Coronary artery (tissue), 2 donors: ENCODE data around the gene TTC21A.

Experiments used
- DNase-seq: peaks from one replicate; pipeline ENCODE4 v3.0.0-alpha.2; 2017; ENCODE audit warnings: low spot score
- H3K27ac ChIP-seq, 2 donors: fragments of 200-600 bp; sonication (generic); one replicate each; pipeline ENCODE4 v1.5.1; 2016 to 2019
- H3K4me3 ChIP-seq: fragments of 200-600 bp; sonication (generic); 2 replicates; pipeline ENCODE4 v1.5.1; 2016; ENCODE audit warnings: mild to moderate bottlenecking, moderate library complexity
- TF ChIP-seq, protein P1 (sequence below): fragments of 200-600 bp; sonication (generic); IDR thresholded peaks from one replicate; pipeline ENCODE4 v1.5.1; 2019; ENCODE audit warnings: antibody characterized with exemption

Gene TTC21A

DNA sequence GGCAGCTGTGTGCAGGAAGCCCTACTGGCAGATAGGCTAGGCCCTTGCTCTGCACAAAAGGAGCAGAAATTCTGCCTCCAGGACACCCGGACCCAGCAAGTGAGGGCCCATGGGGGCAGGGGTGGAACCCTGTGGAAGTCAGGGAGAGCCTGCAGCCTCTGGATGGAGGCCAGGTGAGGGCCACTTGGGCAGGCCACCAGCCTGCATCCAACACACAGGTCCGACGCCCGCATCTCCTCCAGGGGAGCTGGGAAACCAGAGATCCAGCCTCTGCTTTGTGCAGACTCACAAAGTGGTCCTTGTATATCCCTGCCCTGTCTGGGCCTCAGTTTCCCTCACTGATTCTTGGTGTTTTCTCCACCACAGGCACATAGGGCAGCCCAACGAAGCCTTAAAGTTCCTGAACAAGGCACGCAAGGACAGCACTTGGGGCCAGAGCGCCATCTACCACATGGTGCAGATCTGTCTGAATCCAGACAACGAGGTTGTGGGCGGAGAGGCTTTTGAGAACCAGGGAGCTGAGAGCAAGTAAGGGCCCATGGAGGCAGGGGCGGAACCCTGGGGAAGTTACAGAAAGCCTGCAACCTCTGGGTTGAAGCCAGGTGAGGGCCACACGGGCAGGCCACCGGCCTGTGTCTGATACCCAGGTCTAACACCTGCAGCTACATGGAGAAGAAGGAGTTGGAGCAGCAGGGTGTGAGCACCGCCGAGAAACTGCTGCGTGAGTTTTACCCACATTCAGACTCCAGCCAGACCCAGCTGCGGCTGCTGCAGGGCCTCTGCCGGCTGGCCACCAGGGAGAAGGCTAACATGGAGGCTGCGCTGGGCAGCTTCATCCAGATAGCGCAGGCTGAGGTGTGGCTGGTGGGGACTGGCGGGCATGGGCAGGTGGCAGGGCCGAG is 29.3 kb downstream of the TTC21A start:
- TF ChIP-seq, protein P1, sequence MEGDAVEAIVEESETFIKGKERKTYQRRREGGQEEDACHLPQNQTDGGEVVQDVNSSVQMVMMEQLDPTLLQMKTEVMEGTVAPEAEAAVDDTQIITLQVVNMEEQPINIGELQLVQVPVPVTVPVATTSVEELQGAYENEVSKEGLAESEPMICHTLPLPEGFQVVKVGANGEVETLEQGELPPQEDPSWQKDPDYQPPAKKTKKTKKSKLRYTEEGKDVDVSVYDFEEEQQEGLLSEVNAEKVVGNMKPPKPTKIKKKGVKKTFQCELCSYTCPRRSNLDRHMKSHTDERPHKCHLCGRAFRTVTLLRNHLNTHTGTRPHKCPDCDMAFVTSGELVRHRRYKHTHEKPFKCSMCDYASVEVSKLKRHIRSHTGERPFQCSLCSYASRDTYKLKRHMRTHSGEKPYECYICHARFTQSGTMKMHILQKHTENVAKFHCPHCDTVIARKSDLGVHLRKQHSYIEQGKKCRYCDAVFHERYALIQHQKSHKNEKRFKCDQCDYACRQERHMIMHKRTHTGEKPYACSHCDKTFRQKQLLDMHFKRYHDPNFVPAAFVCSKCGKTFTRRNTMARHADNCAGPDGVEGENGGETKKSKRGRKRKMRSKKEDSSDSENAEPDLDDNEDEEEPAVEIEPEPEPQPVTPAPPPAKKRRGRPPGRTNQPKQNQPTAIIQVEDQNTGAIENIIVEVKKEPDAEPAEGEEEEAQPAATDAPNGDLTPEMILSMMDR, result no peak
- H3K27ac ChIP-seq, result no peak overlapping the region
- H3K4me3 ChIP-seq, result no peak overlapping the region
- DNase-seq, result peak; percentile 73

DNA sequence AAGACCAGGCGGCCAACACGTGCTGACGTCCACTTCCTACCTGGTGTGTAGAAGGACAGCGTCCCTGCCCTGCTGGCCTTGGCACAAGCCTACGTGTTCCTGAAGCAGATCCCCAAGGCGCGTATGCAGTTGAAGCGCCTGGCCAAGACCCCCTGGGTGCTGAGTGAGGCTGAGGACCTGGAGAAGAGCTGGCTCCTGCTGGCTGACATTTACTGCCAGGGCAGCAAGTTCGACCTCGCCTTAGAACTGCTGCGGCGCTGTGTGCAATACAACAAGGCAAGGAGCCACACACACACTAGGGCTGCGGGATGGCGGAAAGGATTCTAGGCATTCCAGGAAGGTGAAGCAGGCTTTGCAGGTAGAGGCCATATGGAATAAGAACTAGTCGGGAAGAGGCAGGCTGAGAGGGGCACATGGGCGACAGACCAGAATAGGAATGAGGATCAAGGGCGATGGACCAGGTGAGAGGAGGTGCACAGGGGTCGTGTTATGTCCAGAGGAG is 30.0 kb downstream of the TTC21A start:
- no peak for DNase-seq
- H3K4me3 ChIP-seq, result no peak overlapping the region
- H3K27ac ChIP-seq, result no peak overlapping the region
- TF ChIP-seq, protein P1, result no peak

DNA sequence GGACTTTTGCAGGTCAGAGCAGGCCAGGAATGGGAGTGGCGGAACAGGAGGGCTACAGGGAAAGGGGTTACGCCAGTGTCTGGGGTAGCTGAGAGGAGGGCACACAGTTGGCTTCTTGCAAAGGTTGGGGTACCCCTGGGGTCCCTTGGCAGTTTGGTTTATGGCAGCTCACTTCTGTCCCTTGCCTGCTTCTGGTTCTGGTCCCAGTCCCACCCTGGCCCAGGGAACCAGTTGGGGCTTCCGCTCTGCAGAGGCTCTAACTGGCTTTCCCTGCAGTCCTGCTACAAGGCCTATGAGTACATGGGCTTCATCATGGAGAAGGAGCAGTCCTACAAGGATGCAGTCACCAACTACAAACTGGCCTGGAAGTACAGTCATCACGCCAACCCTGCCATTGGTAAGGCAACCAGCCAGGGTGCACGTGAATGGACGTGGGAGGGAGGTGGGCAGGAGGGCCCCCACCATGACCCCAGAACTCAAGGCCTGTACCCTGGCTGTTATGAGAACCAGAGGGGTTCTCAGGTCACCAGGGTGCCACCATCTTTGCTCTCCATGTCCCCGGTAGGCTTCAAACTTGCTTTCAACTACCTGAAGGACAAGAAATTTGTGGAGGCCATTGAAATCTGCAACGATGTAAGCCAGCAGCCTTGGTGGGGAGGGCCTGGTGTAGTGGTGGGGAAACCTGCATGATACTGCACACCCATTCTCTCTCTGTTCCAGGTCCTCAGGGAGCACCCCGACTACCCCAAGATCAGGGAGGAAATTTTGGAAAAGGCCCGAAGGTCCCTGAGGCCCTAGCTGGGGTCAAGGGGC is 30.7 kb downstream of the TTC21A start:
- TF ChIP-seq, protein P1, result no peak
- H3K27ac ChIP-seq, result peak overlapping the region in 1 of 2 donors; percentile 21
- no peak overlapping the region for H3K4me3 ChIP-seq
- DNase-seq, result no peak

DNA sequence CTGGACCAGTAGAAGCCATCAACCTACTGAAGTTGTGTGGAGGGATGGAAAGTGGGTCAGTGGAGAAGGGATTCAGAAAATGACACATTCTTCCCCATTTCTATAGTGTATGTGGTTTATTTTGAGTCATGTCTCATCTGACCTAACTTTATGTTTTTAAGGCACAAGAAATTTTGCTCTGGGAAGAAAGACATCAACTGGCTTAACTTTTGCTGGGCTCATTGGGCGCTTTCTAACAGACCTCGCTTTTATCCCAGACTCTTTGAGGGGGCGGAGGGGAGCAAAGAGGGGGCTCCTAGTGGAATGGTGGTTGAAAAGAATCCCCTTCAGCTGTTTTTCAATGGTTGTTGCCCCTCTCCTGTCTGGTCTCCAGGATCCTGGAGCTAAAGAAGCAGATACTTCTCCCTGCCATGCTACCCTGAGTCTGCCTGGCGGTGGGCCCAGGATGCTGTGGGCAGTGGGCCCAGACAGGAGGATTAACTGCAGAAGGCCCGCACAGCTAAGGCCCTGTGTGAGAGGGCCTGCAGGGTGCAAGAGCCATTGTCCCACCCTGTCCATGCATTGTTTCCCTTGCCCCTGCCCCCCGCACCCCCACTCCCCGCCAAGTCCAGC is 31.4 kb downstream of the TTC21A start:
- Histone ChIP-seq H3K4me3 (no peak overlapping the region), H3K27ac (peak overlapping the region in 1 of 2 donors; percentile 21)
- DNase-seq, result peak; percentile 54
- TF ChIP-seq, protein P1, result no peak

DNA sequence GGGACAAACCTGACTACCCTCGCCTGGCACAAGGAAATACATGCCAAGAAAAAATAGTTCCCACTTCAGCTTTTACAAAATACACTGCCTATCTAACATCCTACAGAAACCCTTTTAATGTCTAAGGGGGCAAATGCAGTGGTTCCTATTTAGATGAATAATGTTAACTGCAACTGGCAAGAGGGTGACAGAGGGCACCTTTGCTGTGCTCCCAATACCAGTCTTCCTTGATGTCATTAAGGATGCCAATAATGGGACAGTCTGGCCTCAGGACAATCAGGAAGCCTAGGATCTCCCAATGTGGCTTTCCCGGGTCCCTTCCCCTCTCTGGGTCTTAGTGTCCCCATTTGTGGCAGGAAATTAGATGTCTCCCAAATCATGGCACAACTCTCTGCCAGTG is 32.0 kb downstream of the TTC21A start:
- Histone ChIP-seq H3K4me3 (no peak overlapping the region), H3K27ac (peak overlapping the region; percentile 12 to 21)
- no peak for DNase-seq
- TF ChIP-seq, protein P1, result no peak

DNA sequence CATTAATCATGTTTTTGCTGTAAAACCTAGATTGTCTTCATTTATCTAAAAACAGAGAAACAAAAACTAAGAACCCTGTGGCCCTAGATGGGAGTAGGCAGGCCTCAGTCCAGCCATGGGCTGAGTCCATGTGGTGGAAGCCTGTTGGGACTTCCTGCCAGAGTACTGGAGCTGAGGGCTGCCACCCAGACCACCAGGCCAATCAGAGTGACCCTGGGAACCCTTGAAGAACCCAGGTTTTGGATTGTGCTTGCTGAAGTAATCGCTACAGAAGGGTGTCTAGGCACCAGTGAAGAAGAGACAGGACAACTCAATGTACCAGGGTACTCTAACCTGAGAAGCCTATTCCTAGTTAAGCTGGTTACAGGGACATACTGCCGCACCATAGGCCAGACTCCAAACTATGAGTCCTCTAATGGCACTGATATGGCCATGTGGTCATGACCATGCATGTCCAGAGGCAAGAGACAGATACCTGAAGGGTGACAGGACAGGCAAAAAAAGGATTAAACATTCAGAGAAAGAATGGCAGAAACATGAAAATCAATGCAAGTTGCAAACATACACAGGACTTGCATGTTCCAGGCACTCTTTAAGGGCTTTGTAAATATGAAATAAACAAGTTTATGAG is 33.0 kb downstream of the TTC21A start:
- TF ChIP-seq, protein P1, result no peak
- Histone ChIP-seq H3K4me3 (no peak overlapping the region), H3K27ac (peak overlapping the region; percentile 12 to 72)
- DNase-seq, result no peak
